Liver (tissue), 3 donors: ENCODE data around the gene MIPEP.

Source experiments
- EGR1 ChIP-seq, 2 donors: IDR thresholded peaks; 2 replicates each; pipeline ENCODE4 v1.6.1; 2016 to 2018; ENCODE audit warnings: antibody characterized with exemption in 2 of 2, low read depth in 2 of 2
- FOXA1 ChIP-seq: IDR thresholded peaks from 2 replicates; pipeline ENCODE4 v1.6.1; 2016; ENCODE audit warnings: antibody characterized with exemption
- GABPA ChIP-seq, 2 donors: IDR thresholded peaks in 1 of 2; conservative IDR thresholded peaks in 1 of 2; 2 replicates each; pipeline ENCODE4 v1.6.1; 2016; ENCODE audit warnings: antibody characterized with exemption in 2 of 2, mild to moderate bottlenecking in 1 of 2, moderate library complexity in 1 of 2
- HNF4A ChIP-seq, 2 donors: conservative IDR thresholded peaks; 2 replicates each; pipeline ENCODE4 v1.6.1; 2016; ENCODE audit warnings: antibody characterized with exemption in 2 of 2, mild to moderate bottlenecking in 2 of 2
- JUND ChIP-seq, 2 donors: IDR thresholded peaks; 2 replicates each; pipeline ENCODE4 v1.6.1; 2016; ENCODE audit warnings: antibody characterized with exemption in 2 of 2
- RAD21 ChIP-seq, 2 donors: IDR thresholded peaks; 2 replicates each; pipeline ENCODE4 v1.6.1; 2016; ENCODE audit warnings: antibody characterized with exemption in 2 of 2, mild to moderate bottlenecking in 2 of 2
- SP1 ChIP-seq: IDR thresholded peaks from 2 replicates; pipeline ENCODE4 v1.6.1; 2018; ENCODE audit warnings: antibody characterized with exemption, mild to moderate bottlenecking
- TAF1 ChIP-seq: conservative IDR thresholded peaks from 2 replicates; pipeline ENCODE4 v1.6.1; 2016; ENCODE audit warnings: antibody characterized with exemption, mild to moderate bottlenecking
- YY1 ChIP-seq: IDR thresholded peaks from 2 replicates; pipeline ENCODE4 v1.6.1; 2016; ENCODE audit warnings: antibody characterized with exemption, mild to moderate bottlenecking
- TF ChIP-seq, protein P1 (sequence below): fragments of 150-350 bp; IDR thresholded peaks from 2 replicates; pipeline ENCODE4 v1.5.1; 2017; ENCODE audit warnings: improper control_type of control experiment, low read depth, low read length; ENCODE audit not compliant: missing input control
- TF ChIP-seq, protein P2 (sequence below): IDR thresholded peaks from 2 replicates; pipeline ENCODE4 v1.6.1; 2016; ENCODE audit warnings: antibody characterized with exemption
- TF ChIP-seq, protein P3 (sequence below): IDR thresholded peaks from 2 replicates; pipeline ENCODE4 v1.6.1; 2016; ENCODE audit warnings: antibody characterized with exemption, mild to moderate bottlenecking
- TF ChIP-seq, protein P4 (sequence below): IDR thresholded peaks from 2 replicates; pipeline ENCODE4 v1.6.1; 2016; ENCODE audit warnings: antibody characterized with exemption
- TF ChIP-seq, protein P5 (sequence below): IDR thresholded peaks from 2 replicates; pipeline ENCODE4 v1.6.1; 2016; ENCODE audit warnings: antibody characterized with exemption
- donor health status: healthy.
- donor health status: healthy.

DNA sequence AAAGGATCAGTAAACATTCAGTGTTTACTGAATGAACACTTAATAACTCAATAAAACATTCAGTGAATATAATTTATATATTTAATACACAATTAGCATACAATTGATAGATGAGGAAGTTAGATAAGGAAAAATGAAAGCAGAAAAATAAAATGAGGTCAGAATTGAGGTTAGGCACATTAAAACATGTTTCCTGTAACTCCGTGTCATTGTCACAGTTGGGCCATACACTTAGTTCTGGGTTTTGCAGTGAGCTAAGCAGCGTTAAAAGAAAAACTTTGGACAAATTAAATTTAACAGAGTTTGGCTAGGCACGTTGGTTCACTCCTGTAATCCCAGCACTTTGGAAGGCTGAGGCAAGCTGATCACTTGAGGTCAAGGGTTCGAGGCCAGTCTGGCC, 71.4 kb downstream of the MIPEP start:
- TF ChIP-seq, protein P1, sequence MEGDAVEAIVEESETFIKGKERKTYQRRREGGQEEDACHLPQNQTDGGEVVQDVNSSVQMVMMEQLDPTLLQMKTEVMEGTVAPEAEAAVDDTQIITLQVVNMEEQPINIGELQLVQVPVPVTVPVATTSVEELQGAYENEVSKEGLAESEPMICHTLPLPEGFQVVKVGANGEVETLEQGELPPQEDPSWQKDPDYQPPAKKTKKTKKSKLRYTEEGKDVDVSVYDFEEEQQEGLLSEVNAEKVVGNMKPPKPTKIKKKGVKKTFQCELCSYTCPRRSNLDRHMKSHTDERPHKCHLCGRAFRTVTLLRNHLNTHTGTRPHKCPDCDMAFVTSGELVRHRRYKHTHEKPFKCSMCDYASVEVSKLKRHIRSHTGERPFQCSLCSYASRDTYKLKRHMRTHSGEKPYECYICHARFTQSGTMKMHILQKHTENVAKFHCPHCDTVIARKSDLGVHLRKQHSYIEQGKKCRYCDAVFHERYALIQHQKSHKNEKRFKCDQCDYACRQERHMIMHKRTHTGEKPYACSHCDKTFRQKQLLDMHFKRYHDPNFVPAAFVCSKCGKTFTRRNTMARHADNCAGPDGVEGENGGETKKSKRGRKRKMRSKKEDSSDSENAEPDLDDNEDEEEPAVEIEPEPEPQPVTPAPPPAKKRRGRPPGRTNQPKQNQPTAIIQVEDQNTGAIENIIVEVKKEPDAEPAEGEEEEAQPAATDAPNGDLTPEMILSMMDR = no peak
- TF ChIP-seq, protein P2, sequence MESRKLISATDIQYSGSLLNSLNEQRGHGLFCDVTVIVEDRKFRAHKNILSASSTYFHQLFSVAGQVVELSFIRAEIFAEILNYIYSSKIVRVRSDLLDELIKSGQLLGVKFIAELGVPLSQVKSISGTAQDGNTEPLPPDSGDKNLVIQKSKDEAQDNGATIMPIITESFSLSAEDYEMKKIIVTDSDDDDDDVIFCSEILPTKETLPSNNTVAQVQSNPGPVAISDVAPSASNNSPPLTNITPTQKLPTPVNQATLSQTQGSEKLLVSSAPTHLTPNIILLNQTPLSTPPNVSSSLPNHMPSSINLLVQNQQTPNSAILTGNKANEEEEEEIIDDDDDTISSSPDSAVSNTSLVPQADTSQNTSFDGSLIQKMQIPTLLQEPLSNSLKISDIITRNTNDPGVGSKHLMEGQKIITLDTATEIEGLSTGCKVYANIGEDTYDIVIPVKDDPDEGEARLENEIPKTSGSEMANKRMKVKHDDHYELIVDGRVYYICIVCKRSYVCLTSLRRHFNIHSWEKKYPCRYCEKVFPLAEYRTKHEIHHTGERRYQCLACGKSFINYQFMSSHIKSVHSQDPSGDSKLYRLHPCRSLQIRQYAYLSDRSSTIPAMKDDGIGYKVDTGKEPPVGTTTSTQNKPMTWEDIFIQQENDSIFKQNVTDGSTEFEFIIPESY = no peak
- TF ChIP-seq, protein P3, sequence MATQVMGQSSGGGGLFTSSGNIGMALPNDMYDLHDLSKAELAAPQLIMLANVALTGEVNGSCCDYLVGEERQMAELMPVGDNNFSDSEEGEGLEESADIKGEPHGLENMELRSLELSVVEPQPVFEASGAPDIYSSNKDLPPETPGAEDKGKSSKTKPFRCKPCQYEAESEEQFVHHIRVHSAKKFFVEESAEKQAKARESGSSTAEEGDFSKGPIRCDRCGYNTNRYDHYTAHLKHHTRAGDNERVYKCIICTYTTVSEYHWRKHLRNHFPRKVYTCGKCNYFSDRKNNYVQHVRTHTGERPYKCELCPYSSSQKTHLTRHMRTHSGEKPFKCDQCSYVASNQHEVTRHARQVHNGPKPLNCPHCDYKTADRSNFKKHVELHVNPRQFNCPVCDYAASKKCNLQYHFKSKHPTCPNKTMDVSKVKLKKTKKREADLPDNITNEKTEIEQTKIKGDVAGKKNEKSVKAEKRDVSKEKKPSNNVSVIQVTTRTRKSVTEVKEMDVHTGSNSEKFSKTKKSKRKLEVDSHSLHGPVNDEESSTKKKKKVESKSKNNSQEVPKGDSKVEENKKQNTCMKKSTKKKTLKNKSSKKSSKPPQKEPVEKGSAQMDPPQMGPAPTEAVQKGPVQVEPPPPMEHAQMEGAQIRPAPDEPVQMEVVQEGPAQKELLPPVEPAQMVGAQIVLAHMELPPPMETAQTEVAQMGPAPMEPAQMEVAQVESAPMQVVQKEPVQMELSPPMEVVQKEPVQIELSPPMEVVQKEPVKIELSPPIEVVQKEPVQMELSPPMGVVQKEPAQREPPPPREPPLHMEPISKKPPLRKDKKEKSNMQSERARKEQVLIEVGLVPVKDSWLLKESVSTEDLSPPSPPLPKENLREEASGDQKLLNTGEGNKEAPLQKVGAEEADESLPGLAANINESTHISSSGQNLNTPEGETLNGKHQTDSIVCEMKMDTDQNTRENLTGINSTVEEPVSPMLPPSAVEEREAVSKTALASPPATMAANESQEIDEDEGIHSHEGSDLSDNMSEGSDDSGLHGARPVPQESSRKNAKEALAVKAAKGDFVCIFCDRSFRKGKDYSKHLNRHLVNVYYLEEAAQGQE = no peak
- TF ChIP-seq GABPA (IDR thresholded peaks at IDR 0.05 in 1 of 2, conservative IDR thresholded peaks at IDR 0.05 in 1 of 2) (no peak), SP1 (no peak), RAD21 (IDR thresholded peaks at IDR 0.05) (no peak), EGR1 (IDR thresholded peaks at IDR 0.05; ENCODE audit: low read depth in 2 of 2) (no peak), FOXA1 (no peak), YY1 (no peak), HNF4A (conservative IDR thresholded peaks at IDR 0.05) (no peak), TAF1 (no peak), JUND (IDR thresholded peaks at IDR 0.05) (no peak)
- TF ChIP-seq, protein P4, sequence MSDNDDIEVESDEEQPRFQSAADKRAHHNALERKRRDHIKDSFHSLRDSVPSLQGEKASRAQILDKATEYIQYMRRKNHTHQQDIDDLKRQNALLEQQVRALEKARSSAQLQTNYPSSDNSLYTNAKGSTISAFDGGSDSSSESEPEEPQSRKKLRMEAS = no peak
- TF ChIP-seq, protein P5, sequence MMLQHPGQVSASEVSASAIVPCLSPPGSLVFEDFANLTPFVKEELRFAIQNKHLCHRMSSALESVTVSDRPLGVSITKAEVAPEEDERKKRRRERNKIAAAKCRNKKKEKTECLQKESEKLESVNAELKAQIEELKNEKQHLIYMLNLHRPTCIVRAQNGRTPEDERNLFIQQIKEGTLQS = no peak
